GM12878 (cell line): Measurements from ENCODE around the gene CHMP4A. TPM values are rescaled to one million over a fixed set of nuclear protein-coding genes. Genes with fewer than 3 reads are reported as not detected.

Experiments used
- ATAC-seq: fragments of 200-7000 bp; cut with Tn5 transposase; 3 replicates; pipeline ENCODE4 v1.9.1; 2020; ENCODE audit warnings: mild to moderate bottlenecking, moderate library complexity
- BruUV-seq: library from RNA; stranded (reverse); fragments of 400-500 nt; replicated peaks from 2 replicates; lab custom pipeline; 2021; lab: Mats Ljungman, UMichigan
- CTCF ChIA-PET: fragments of 300-600 bp; sonication (Branson Sonifier 250); formaldehyde crosslinking; extraction: SDS; loops from one replicate; lab custom pipeline; 2021; ENCODE audit warnings: inconsistent platforms; lab: Yijun Ruan, JAX
- POLR2A ChIA-PET: fragments of 350-600 bp; formaldehyde crosslinking; extraction: SDS; loops from one replicate; lab custom pipeline; 2021; ENCODE audit warnings: inconsistent platforms; lab: Charles Lee
- RAD21 ChIA-PET: fragments of 300-600 bp; sonication (Branson Sonifier 250); formaldehyde crosslinking; loops from one replicate; lab custom pipeline; 2023; ENCODE audit warnings: antibody characterized with exemption; ENCODE audit not compliant: unreplicated experiment; lab: Charles Lee
- SMC1A ChIA-PET: fragments of 300-600 bp; sonication (Branson Sonifier 250); formaldehyde crosslinking; loops from one replicate; lab custom pipeline; 2023; ENCODE audit not compliant: unreplicated experiment, uncharacterized antibody; lab: Charles Lee
- DNase-seq: peaks from one replicate; pipeline ENCODE4 v3.0.0-alpha.2; 2011; ENCODE audit warnings: low read depth, low spot score
- FAIRE-seq: peaks from 3 replicates; lab custom pipeline; 2011; peaks lifted over from hg19 to GRCh38; lab: Jason Lieb, UNC
- H2AFZ ChIP-seq: 2 replicates; pipeline ENCODE4 v1.6.0; 2011; ENCODE audit warnings: low read depth, low read length, control low read depth; ENCODE audit not compliant: control insufficient read depth
- H3K27ac ChIP-seq: 2 replicates; pipeline ENCODE4 v1.5.1; 2011; ENCODE audit warnings: control low read depth; ENCODE audit not compliant: control insufficient read depth, insufficient read depth
- H3K27me3 ChIP-seq, 2 experiments: replicated peaks in 1 of 2; 2 replicates each; pipeline versions ENCODE4 v1.6.0 to v1.6.1; 2011; ENCODE audit warnings: low read length in 1 of 2; ENCODE audit not compliant: control insufficient read depth in 2 of 2, insufficient read depth in 2 of 2
- H3K36me3 ChIP-seq, 2 experiments: 2 replicates each; pipeline ENCODE4 v1.5.1; 2011; ENCODE audit warnings: low read length in 1 of 2; ENCODE audit not compliant: control insufficient read depth in 2 of 2, insufficient read depth in 2 of 2
- H3K4me1 ChIP-seq: 2 replicates; pipeline ENCODE4 v1.6.1; 2011; ENCODE audit warnings: mild to moderate bottlenecking, low read length, moderate library complexity, mixed read lengths; ENCODE audit not compliant: control insufficient read depth, insufficient read depth
- H3K4me2 ChIP-seq: 2 replicates; pipeline ENCODE4 v1.6.0; 2011; ENCODE audit warnings: control low read depth; ENCODE audit not compliant: control insufficient read depth, insufficient read depth
- H3K4me3 ChIP-seq: fragments of 200-600 bp; sonication (generic); 2 replicates; pipeline ENCODE4 v1.5.1; 2016
- H3K79me2 ChIP-seq: 2 replicates; pipeline ENCODE4 v1.6.0; 2011; ENCODE audit warnings: low read length; ENCODE audit not compliant: control insufficient read depth, insufficient read depth
- H3K9ac ChIP-seq: 2 replicates; pipeline ENCODE4 v1.8.0; 2011; ENCODE audit warnings: low read length, control low read depth, mixed read lengths; ENCODE audit not compliant: control insufficient read depth, insufficient read depth
- H3K9me3 ChIP-seq: replicated peaks from 3 replicates; pipeline ENCODE4 v1.5.1; 2011; ENCODE audit warnings: mild to moderate bottlenecking, low read length; ENCODE audit not compliant: control insufficient read depth, insufficient read depth
- H4K20me1 ChIP-seq: 2 replicates; pipeline ENCODE4 v1.6.0; 2011; ENCODE audit not compliant: control insufficient read depth, insufficient read depth
- CREB1 ChIP-seq: IDR thresholded peaks from 2 replicates; pipeline ENCODE4 v1.6.1; 2012; ENCODE audit warnings: low read depth, mild to moderate bottlenecking, inconsistent platforms
- DPF2 ChIP-seq: fragments of 450-650 bp; IDR thresholded peaks from 2 replicates; pipeline ENCODE4 v1.6.1; 2017; ENCODE audit warnings: mild to moderate bottlenecking
- EED ChIP-seq: sonication (generic); IDR thresholded peaks from 2 replicates; pipeline ENCODE4 v1.6.1; 2016; ENCODE audit warnings: antibody characterized with exemption, low read depth
- MTA2 ChIP-seq: fragments of 450-650 bp; IDR thresholded peaks from 2 replicates; pipeline ENCODE4 v1.6.1; 2016; ENCODE audit warnings: low read depth, mild to moderate bottlenecking, moderate library complexity
- NFIC ChIP-seq: IDR thresholded peaks from 2 replicates; pipeline ENCODE4 v1.6.1; 2012; ENCODE audit warnings: low read depth, mild to moderate bottlenecking, inconsistent platforms, low read length, moderate library complexity
- POLR2A ChIP-seq: IDR thresholded peaks from 2 replicates; pipeline ENCODE4 v1.6.1; 2011; ENCODE audit warnings: low read depth, mild to moderate bottlenecking, low read length
- RCOR1 ChIP-seq: conservative IDR thresholded peaks from 2 replicates; pipeline ENCODE4 v1.6.1; 2012; ENCODE audit warnings: low read depth, low read length, improper control_type of control experiment
- RELB ChIP-seq: fragments of 450-650 bp; IDR thresholded peaks from 2 replicates; pipeline ENCODE4 v1.6.1; 2017; ENCODE audit warnings: low read depth, mild to moderate bottlenecking, moderate library complexity
- RUNX3 ChIP-seq: IDR thresholded peaks from 2 replicates; pipeline ENCODE4 v1.6.1; 2012; ENCODE audit warnings: low read length, inconsistent platforms
- SMC3 ChIP-seq: IDR thresholded peaks from 2 replicates; pipeline ENCODE4 v1.6.1; 2011; ENCODE audit warnings: low read length, improper control_type of control experiment, borderline replicate concordance
- SP1 ChIP-seq: IDR thresholded peaks from one replicate; pipeline ENCODE4 v1.6.1; 2011; ENCODE audit warnings: low read depth, low read length
- ZNF217 ChIP-seq: fragments of 450-650 bp; IDR thresholded peaks from 2 replicates; pipeline ENCODE4 v1.6.1; 2017; ENCODE audit warnings: antibody characterized with exemption, mild to moderate bottlenecking
- ZNF687 ChIP-seq: fragments of 450-650 bp; IDR thresholded peaks from 2 replicates; pipeline ENCODE4 v1.6.1; 2017; ENCODE audit warnings: mild to moderate bottlenecking, moderate library complexity
- WGBS: methylation state at CpG from one replicate; pipeline ENCODE4 v1.1.6; 2016; ENCODE audit warnings: low lambda C conversion rate; ENCODE audit not compliant: insufficient replicate concordance, insufficient coverage; ENCODE audit errors: missing lambda C conversion rate; 5-methylcytosine and 5-hydroxymethylcytosine counted together
- in situ Hi-C: fragments of 300-500 bp; cut with MboI; formaldehyde crosslinking; loops from 9 replicates; pipeline ENCODE4 v1.14.3; 2018; ENCODE audit warnings: mixed read lengths
- intact Hi-C: fragments of 100-400 bp; cut with micrococcal nuclease; formaldehyde crosslinking; loops from one replicate; pipeline ENCODE4 v1.14.2; 2022; ENCODE audit not compliant: unreplicated experiment
- polyA plus RNA-seq, 11 experiments: library from polyadenylated mRNA; depleted of rRNA in 4 of 11; unstranded in 6 of 11; stranded (reverse) in 5 of 11; fragments of >200 nt; fragmentation: Nextera tagmentation in 4 of 11; fragmentation: Illumina TruSeq in 1 of 11; extraction: Ambion mirVana in 4 of 11; extraction: Trizol in 1 of 11; gene quantifications; 1 replicate in 1 of 11; 2 replicates in 10 of 11; pipeline versions ENCODE4 v1.2.1 to v1.2.3, GENCODE V29; 2011 to 2016; ENCODE audit warnings: inconsistent platforms in 2 of 11, missing spikeins in 2 of 11, low read depth in 1 of 11
- total RNA-seq, 4 experiments: library from RNA; depleted of rRNA in 3 of 4; stranded (reverse); fragments of >200 nt in 3 of 4; fragmentation: Illumina TruSeq in 1 of 4; extraction: Trizol in 1 of 4; gene quantifications; 2 replicates each; pipeline versions ENCODE4 v1.2.1 to v1.2.3, GENCODE V29; 2013 to 2021

CHMP4A gene
- total and polyA plus RNA-seq, 10 of the 15 experiments (the other 5 are each of a cell fraction or from before 2014, with no cell fraction given): 35.5 to 151 (median 84.7) TPM

GRCh38 chr14:24178399-24179178 lies 34.7 kb downstream of the CHMP4A start:
- ChIA-PET RAD21 (no interaction called here), SMC1A (no interaction called here), POLR2A (interaction anchor here (1.1 to 1.2 kb wide), 2 partner anchors 14 to 37 kb away, joined by 3 read pairs; partner anchors contain the start of gene EMC9), CTCF (no interaction called here)
- DNase-seq (no peak), ATAC-seq (no peak), FAIRE-seq (no peak)
- no TSS peak for BruUV-seq
- no peak overlapping the region for H3K27ac ChIP-seq
- no peaks in the 10 kb centered on the region for H3K27me3 ChIP-seq
- H3K36me3 ChIP-seq: peaks cover 14 to 41% of the 10 kb centered on the region in 2 experiments; a peak in 3 of 4 replicates
- H3K9ac ChIP-seq: no peak overlapping the region
- intact Hi-C loops (no loop called here), in situ Hi-C loops (no loop called here)
- no peak overlapping the region for H3K4me2 ChIP-seq
- H2AFZ ChIP-seq: no peak overlapping the region
- no peaks in the 10 kb centered on the region for H3K4me1 ChIP-seq
- no peaks in the 10 kb centered on the region for H3K9me3 ChIP-seq
- H4K20me1 ChIP-seq: no peaks in the 10 kb centered on the region
- 90% methylated on average over 12 of the region's 12 CpGs for WGBS
- no peak overlapping the region for H3K4me3 ChIP-seq
- no peaks in the 10 kb centered on the region for H3K79me2 ChIP-seq
- TF ChIP-seq POLR2A (peak; percentile 9; the same call in 1 of the 2 replicates), RCOR1 (no peak)

GRCh38 chr14:24177891-24178290 lies 35.4 kb downstream of the CHMP4A start:
- Histone ChIP-seq H3K79me2 (no peaks in the 10 kb centered on the region), H3K4me1 (no peaks in the 10 kb centered on the region), H3K27me3 (no peaks in the 10 kb centered on the region), H3K27ac (no peak overlapping the region), H3K36me3 (peaks cover 14 to 38% of the 10 kb centered on the region in 2 experiments; a peak in 3 of 4 replicates), H3K9me3 (no peaks in the 10 kb centered on the region), H3K9ac (no peak overlapping the region), H2AFZ (no peak overlapping the region), H4K20me1 (no peaks in the 10 kb centered on the region), H3K4me2 (no peak overlapping the region), H3K4me3 (no peak overlapping the region)
- BruUV-seq: no TSS peak
- 93% methylated on average over 7 of the region's 14 CpGs for WGBS
- ChIA-PET CTCF (interaction anchor here (1.1 kb wide), 1 partner anchor 16 kb away, joined by 3 read pairs; the partner anchor contains the start of gene IRF9), POLR2A (interaction anchor here (1.1 to 1.3 kb wide), 2 partner anchors 17 to 68 kb away, joined by 3 to 4 read pairs; partner anchors contain the start of gene IRF9), SMC1A (no interaction called here), RAD21 (no interaction called here)
- in situ Hi-C loops: no loop called here
- FAIRE-seq (no peak), DNase-seq (no peak), ATAC-seq (no peak)
- intact Hi-C loops: no loop called here
- TF ChIP-seq ZNF687 (no peak), NFIC (no peak), MTA2 (no peak), SP1 (no peak), CREB1 (no peak), RUNX3 (no peak), DPF2 (no peak), ZNF217 (no peak), SMC3 (no peak), RELB (no peak), EED (no peak)
